Measurements from ENCODE around the gene CTNNBIP1.

The CTNNBIP1 gene

DNA sequence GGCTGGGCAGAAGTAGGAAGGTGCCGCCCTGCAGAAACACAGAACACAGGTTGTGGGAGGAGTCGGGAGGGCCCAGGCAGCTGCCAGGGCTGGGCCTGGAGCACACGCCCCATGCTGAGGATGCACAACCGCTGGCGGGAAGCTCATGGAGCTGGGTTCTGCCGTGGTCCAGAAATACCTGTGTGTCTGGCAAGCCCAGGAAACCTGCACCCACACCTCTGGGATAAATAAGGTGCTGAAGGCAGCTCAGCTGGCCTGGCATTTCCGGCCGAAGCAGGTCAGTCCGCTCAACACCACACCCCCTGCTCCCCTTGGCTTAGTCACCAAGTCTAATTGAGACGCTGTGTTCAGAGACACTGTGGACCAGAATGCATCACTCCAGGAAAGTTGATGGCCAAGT is 32.1 kb downstream of the CTNNBIP1 start:
- Histone ChIP-seq H3K79me1 (replicated peaks; ENCODE audit: low read length, poor library complexity, severe bottlenecking) (peaks cover 14% of the 10 kb centered on the region), H3K9ac (ENCODE audit: low read length) (no peak overlapping the region)
- 79% methylated on average over 10 of the region's 10 CpGs for WGBS

GRCh38 chr1:9875636-9876000 is 34.5 kb downstream of the CTNNBIP1 start:
- no peak overlapping the region for H2AK5ac ChIP-seq (ENCODE audit: low read length, severe bottlenecking)
- no peaks in the 10 kb centered on the region for H3K27me3 ChIP-seq (ENCODE audit: control insufficient read depth in 1 of 2, insufficient read depth in 1 of 2, low read length in 2 of 2)
- H2BK15ac ChIP-seq (ENCODE audit: low read depth, poor library complexity, severe bottlenecking): no peak overlapping the region
- WGBS: 89% methylated on average over 5 of the region's 6 CpGs
- no peak overlapping the region for H3K4me2 ChIP-seq (ENCODE audit: low read length, poor library complexity, severe bottlenecking)
- no peak overlapping the region for H2AFZ ChIP-seq (ENCODE audit: low read depth, low read length)
- H3K9me3 ChIP-seq (ENCODE audit: control insufficient read depth, low read length): no peaks in the 10 kb centered on the region
- H2BK5ac ChIP-seq (ENCODE audit: low read depth, low read length, poor library complexity, severe bottlenecking): no peak overlapping the region
- no peak overlapping the region for H3K23ac ChIP-seq (ENCODE audit: low read length in 2 of 2)
- peak overlapping the region in 1 of 2 experiments; percentile 11 for H2BK12ac ChIP-seq (ENCODE audit: low read length in 2 of 2)
- H3K9ac ChIP-seq (ENCODE audit: low read length): no peak overlapping the region
- H3K79me1 ChIP-seq (replicated peaks; ENCODE audit: low read length, poor library complexity, severe bottlenecking): peaks cover 11% of the 10 kb centered on the region
- no peak overlapping the region for H2BK120ac ChIP-seq (ENCODE audit: low read depth, low read length)
- H3K4me1 ChIP-seq (ENCODE audit: control insufficient read depth, insufficient read depth, low read depth, low read length): peaks cover 19% of the 10 kb centered on the region
- H3K4me3 ChIP-seq (ENCODE audit: insufficient read depth in 1 of 2, low read depth in 1 of 2, low read length in 2 of 2): no peak overlapping the region
- H3K14ac ChIP-seq (ENCODE audit: low read length in 2 of 2): no peak overlapping the region
- no peak overlapping the region for H3K27ac ChIP-seq (ENCODE audit: low read length, poor library complexity, severe bottlenecking)
- H4K91ac ChIP-seq (ENCODE audit: low read length): no peak overlapping the region
- no peak overlapping the region for H4K8ac ChIP-seq (ENCODE audit: low read length)
- DNase-seq: no peak
- no peak overlapping the region for H3K18ac ChIP-seq (ENCODE audit: low read depth in 1 of 2, low read length in 2 of 2)
- H3K4ac ChIP-seq (ENCODE audit: low read depth in 1 of 2, low read length in 2 of 2): no peak overlapping the region
- H3K36me3 ChIP-seq (ENCODE audit: control insufficient read depth in 1 of 2, insufficient read depth in 2 of 2, low read depth in 1 of 2, low read length in 2 of 2): peaks cover 3 to 23% of the 10 kb centered on the region in 2 experiments

More for the DNA sequence above, 32.1 kb downstream of the CTNNBIP1 start:
- Histone ChIP-seq H3K14ac (ENCODE audit: low read length in 2 of 2) (no peak overlapping the region), H2AFZ (ENCODE audit: low read depth, low read length) (no peak overlapping the region), H4K91ac (ENCODE audit: low read length) (peak overlapping the region; percentile 45), H3K4ac (ENCODE audit: low read depth in 1 of 2, low read length in 2 of 2) (no peak overlapping the region), H2BK15ac (ENCODE audit: low read depth, poor library complexity, severe bottlenecking) (no peak overlapping the region), H2AK5ac (ENCODE audit: low read length, severe bottlenecking) (no peak overlapping the region), H2BK120ac (ENCODE audit: low read depth, low read length) (no peak overlapping the region), H2BK5ac (ENCODE audit: low read depth, low read length, poor library complexity, severe bottlenecking) (no peak overlapping the region), H3K9me3 (ENCODE audit: control insufficient read depth, low read length) (no peaks in the 10 kb centered on the region), H3K4me3 (ENCODE audit: insufficient read depth in 1 of 2, low read depth in 1 of 2, low read length in 2 of 2) (no peak overlapping the region), H4K8ac (ENCODE audit: low read length) (no peak overlapping the region), H2BK12ac (ENCODE audit: low read length in 2 of 2) (no peak overlapping the region), H3K36me3 (ENCODE audit: control insufficient read depth in 1 of 2, insufficient read depth in 2 of 2, low read depth in 1 of 2, low read length in 2 of 2) (peaks cover 0 to 17% of the 10 kb centered on the region in 2 experiments), H3K4me2 (ENCODE audit: low read length, poor library complexity, severe bottlenecking) (no peak overlapping the region), H3K4me1 (ENCODE audit: control insufficient read depth, insufficient read depth, low read depth, low read length) (peaks cover 30% of the 10 kb centered on the region), H3K18ac (ENCODE audit: low read depth in 1 of 2, low read length in 2 of 2) (no peak overlapping the region), H3K27ac (ENCODE audit: low read length, poor library complexity, severe bottlenecking) (no peak overlapping the region), H3K23ac (ENCODE audit: low read length in 2 of 2) (no peak overlapping the region), H3K27me3 (ENCODE audit: control insufficient read depth in 1 of 2, insufficient read depth in 1 of 2, low read length in 2 of 2) (no peaks in the 10 kb centered on the region)
- no peak for DNase-seq

- WGBS: 37% methylated on average over 25 of the region's 25 CpGs
- Histone ChIP-seq H3K23ac (ENCODE audit: low read length in 2 of 2) (no peak overlapping the region), H3K4me3 (ENCODE audit: insufficient read depth in 1 of 2, low read depth in 1 of 2, low read length in 2 of 2) (no peak overlapping the region), H3K18ac (ENCODE audit: low read depth in 1 of 2, low read length in 2 of 2) (no peak overlapping the region), H3K4ac (ENCODE audit: low read depth in 1 of 2, low read length in 2 of 2) (no peak overlapping the region), H3K9ac (ENCODE audit: low read length) (peak overlapping the region; percentile 34), H2BK15ac (ENCODE audit: low read depth, poor library complexity, severe bottlenecking) (no peak overlapping the region), H3K79me1 (replicated peaks; ENCODE audit: low read length, poor library complexity, severe bottlenecking) (peaks cover 11% of the 10 kb centered on the region), H2BK12ac (ENCODE audit: low read length in 2 of 2) (peak overlapping the region; percentile 1 to 11), H3K4me1 (ENCODE audit: control insufficient read depth, insufficient read depth, low read depth, low read length) (peaks cover 19% of the 10 kb centered on the region), H4K91ac (ENCODE audit: low read length) (peak overlapping the region; percentile 63), H3K14ac (ENCODE audit: low read length in 2 of 2) (no peak overlapping the region), H3K27ac (ENCODE audit: low read length, poor library complexity, severe bottlenecking) (no peak overlapping the region), H2AFZ (ENCODE audit: low read depth, low read length) (no peak overlapping the region), H3K4me2 (ENCODE audit: low read length, poor library complexity, severe bottlenecking) (peak overlapping the region; percentile 69), H3K36me3 (ENCODE audit: control insufficient read depth in 1 of 2, insufficient read depth in 2 of 2, low read depth in 1 of 2, low read length in 2 of 2) (peaks cover 9 to 28% of the 10 kb centered on the region in 2 experiments), H2BK120ac (ENCODE audit: low read depth, low read length) (no peak overlapping the region), H3K27me3 (ENCODE audit: control insufficient read depth in 1 of 2, insufficient read depth in 1 of 2, low read length in 2 of 2) (no peaks in the 10 kb centered on the region), H4K8ac (ENCODE audit: low read length) (peak overlapping the region; percentile 78), H2BK5ac (ENCODE audit: low read depth, low read length, poor library complexity, severe bottlenecking) (no peak overlapping the region), H3K9me3 (ENCODE audit: control insufficient read depth, low read length) (no peaks in the 10 kb centered on the region), H2AK5ac (ENCODE audit: low read length, severe bottlenecking) (no peak overlapping the region)
- DNase-seq: peak; percentile 75
Observed at GRCh38 chr1:9874959-9875635, 35.0 kb downstream of the CTNNBIP1 start.

GRCh38 chr1:9874412-9874811 is 35.7 kb downstream of the CTNNBIP1 start:
- Histone ChIP-seq H4K91ac (ENCODE audit: low read length) (no peak overlapping the region), H3K4ac (ENCODE audit: low read depth in 1 of 2, low read length in 2 of 2) (no peak overlapping the region), H3K27ac (ENCODE audit: low read length, poor library complexity, severe bottlenecking) (no peak overlapping the region), H3K36me3 (ENCODE audit: control insufficient read depth in 1 of 2, insufficient read depth in 2 of 2, low read depth in 1 of 2, low read length in 2 of 2) (peaks cover 15 to 34% of the 10 kb centered on the region in 2 experiments), H2AFZ (ENCODE audit: low read depth, low read length) (no peak overlapping the region), H3K27me3 (ENCODE audit: control insufficient read depth in 1 of 2, insufficient read depth in 1 of 2, low read length in 2 of 2) (no peaks in the 10 kb centered on the region), H3K4me3 (ENCODE audit: insufficient read depth in 1 of 2, low read depth in 1 of 2, low read length in 2 of 2) (no peak overlapping the region), H3K9ac (ENCODE audit: low read length) (no peak overlapping the region), H3K4me1 (ENCODE audit: control insufficient read depth, insufficient read depth, low read depth, low read length) (peaks cover 19% of the 10 kb centered on the region), H2BK12ac (ENCODE audit: low read length in 2 of 2) (no peak overlapping the region), H3K9me3 (ENCODE audit: control insufficient read depth, low read length) (no peaks in the 10 kb centered on the region), H2BK15ac (ENCODE audit: low read depth, poor library complexity, severe bottlenecking) (no peak overlapping the region), H2AK5ac (ENCODE audit: low read length, severe bottlenecking) (no peak overlapping the region), H2BK120ac (ENCODE audit: low read depth, low read length) (no peak overlapping the region), H3K79me1 (replicated peaks; ENCODE audit: low read length, poor library complexity, severe bottlenecking) (peaks cover 11% of the 10 kb centered on the region), H3K4me2 (ENCODE audit: low read length, poor library complexity, severe bottlenecking) (no peak overlapping the region), H3K23ac (ENCODE audit: low read length in 2 of 2) (no peak overlapping the region), H4K8ac (ENCODE audit: low read length) (no peak overlapping the region), H2BK5ac (ENCODE audit: low read depth, low read length, poor library complexity, severe bottlenecking) (no peak overlapping the region), H3K18ac (ENCODE audit: low read depth in 1 of 2, low read length in 2 of 2) (no peak overlapping the region), H3K14ac (ENCODE audit: low read length in 2 of 2) (no peak overlapping the region)
- no peak for DNase-seq
- WGBS: 69% methylated on average over 3 of the region's 3 CpGs
